Large intestine (tissue), 3 donors: Measurements from ENCODE around the gene APBB2. TPM values are rescaled to one million over a fixed set of nuclear protein-coding genes. Genes with fewer than 3 reads are reported as not detected.

ENCODE experiments used
- DNase-seq, 2 donors: peaks; one replicate each; pipeline versions ENCODE4 v3.0.0 to v3.0.0-alpha.2; 2013
- H3K27ac ChIP-seq: one replicate; pipeline ENCODE4 v1.5.1; 2013; ENCODE audit warnings: low read length
- H3K27me3 ChIP-seq: 2 replicates; pipeline ENCODE4 v1.6.1; 2013; ENCODE audit warnings: low read length; ENCODE audit not compliant: control insufficient read depth, insufficient read depth
- H3K36me3 ChIP-seq: 2 replicates; pipeline ENCODE4 v1.6.1; 2013; ENCODE audit warnings: low read length; ENCODE audit not compliant: control insufficient read depth, insufficient read depth
- H3K4me1 ChIP-seq: one replicate; pipeline ENCODE4 v1.6.1; 2013; ENCODE audit warnings: low read length; ENCODE audit not compliant: control insufficient read depth, insufficient read depth
- H3K4me3 ChIP-seq: one replicate; pipeline ENCODE4 v1.5.1; 2013; ENCODE audit warnings: low read length
- H3K9me3 ChIP-seq: one replicate; pipeline ENCODE4 v1.6.1; 2013; ENCODE audit warnings: mild to moderate bottlenecking, low read depth, low read length, moderate library complexity; ENCODE audit not compliant: control insufficient read depth
- WGBS: methylation state at CpG from one replicate; pipeline ENCODE4 v1.1.5; 2013; ENCODE audit warnings: low lambda C conversion rate; ENCODE audit not compliant: insufficient coverage; 5-methylcytosine and 5-hydroxymethylcytosine counted together
- polyA plus RNA-seq: library from polyadenylated mRNA; unstranded; fragments of 120-200 nt; gene quantifications from one replicate; pipeline ENCODE4 v1.2.1, GENCODE V29; 2013

The APBB2 gene
- polyA plus RNA-seq, 1 donor: 26.6 TPM

- no peak overlapping the region for H3K4me3 ChIP-seq
- peaks cover 13% of the 10 kb centered on the region for H3K4me1 ChIP-seq
- 100% methylated on average over 1 of the region's 7 CpGs for WGBS
- H3K36me3 ChIP-seq: peaks cover 9% of the 10 kb centered on the region
- no peaks in the 10 kb centered on the region for H3K27me3 ChIP-seq
- no peaks in the 10 kb centered on the region for H3K9me3 ChIP-seq
- no peak for DNase-seq
- H3K27ac ChIP-seq: no peak overlapping the region
These were observed 340.0 kb downstream of the APBB2 start for GRCh38 chr4:40874331-40874730.

GRCh38 chr4:40871695-40872250 lies 342.6 kb downstream of the APBB2 start:
- H3K4me1 ChIP-seq: peaks cover 13% of the 10 kb centered on the region
- DNase-seq: no peak
- no peak overlapping the region for H3K27ac ChIP-seq
- H3K36me3 ChIP-seq: peaks cover 7% of the 10 kb centered on the region
- H3K27me3 ChIP-seq: no peaks in the 10 kb centered on the region
- 100% methylated on average over 1 of the region's 7 CpGs for WGBS
- H3K4me3 ChIP-seq: no peak overlapping the region
- no peaks in the 10 kb centered on the region for H3K9me3 ChIP-seq

- no peaks in the 10 kb centered on the region for H3K9me3 ChIP-seq
- WGBS: no CpG with 5 or more reads among the region's 4 CpGs
These were observed 344.2 kb downstream of the APBB2 start for GRCh38 chr4:40870150-40870549.

GRCh38 chr4:40865696-40866095 lies 348.6 kb downstream of the APBB2 start:
- Histone ChIP-seq H3K9me3 (no peaks in the 10 kb centered on the region), H3K27me3 (no peaks in the 10 kb centered on the region), H3K4me1 (no peaks in the 10 kb centered on the region), H3K27ac (no peak overlapping the region), H3K36me3 (peaks cover 3% of the 10 kb centered on the region), H3K4me3 (no peak overlapping the region)
- no peak for DNase-seq
- 100% methylated on average over 1 of the region's 8 CpGs for WGBS

More at GRCh38 chr4:40870150-40870549, 344.2 kb downstream of the APBB2 start:
- H3K36me3 ChIP-seq: peaks cover 7% of the 10 kb centered on the region
- H3K27ac ChIP-seq: no peak overlapping the region
- peaks cover 4% of the 10 kb centered on the region for H3K4me1 ChIP-seq
- no peaks in the 10 kb centered on the region for H3K27me3 ChIP-seq
- no peak for DNase-seq
- H3K4me3 ChIP-seq: no peak overlapping the region

GRCh38 chr4:40864531-40864930 lies 349.8 kb downstream of the APBB2 start:
- Histone ChIP-seq H3K4me1 (no peaks in the 10 kb centered on the region), H3K36me3 (peaks cover 3% of the 10 kb centered on the region), H3K27ac (no peak overlapping the region), H3K4me3 (no peak overlapping the region), H3K27me3 (no peaks in the 10 kb centered on the region), H3K9me3 (no peaks in the 10 kb centered on the region)
- WGBS: 100% methylated on average over 1 of the region's 4 CpGs
- DNase-seq: no peak

GRCh38 chr4:40858962-40859361 lies 355.4 kb downstream of the APBB2 start:
- Histone ChIP-seq H3K36me3 (peaks cover 3% of the 10 kb centered on the region), H3K9me3 (no peaks in the 10 kb centered on the region), H3K27ac (no peak overlapping the region), H3K27me3 (peaks cover 5% of the 10 kb centered on the region), H3K4me3 (no peak overlapping the region), H3K4me1 (no peaks in the 10 kb centered on the region)
- WGBS: no CpG with 5 or more reads among the region's 2 CpGs
- no peak for DNase-seq

- H3K36me3 ChIP-seq: no peaks in the 10 kb centered on the region
- H3K27ac ChIP-seq: no peak overlapping the region
- peaks cover 5% of the 10 kb centered on the region for H3K27me3 ChIP-seq
- no peak overlapping the region for H3K4me3 ChIP-seq
- no CpG with 5 or more reads among the region's 2 CpGs for WGBS
- H3K4me1 ChIP-seq: no peaks in the 10 kb centered on the region
- DNase-seq: no peak
- H3K9me3 ChIP-seq: no peaks in the 10 kb centered on the region
These were observed 356.4 kb downstream of the APBB2 start for GRCh38 chr4:40857956-40858355.

- DNase-seq: peak; percentile 45 to 78
- WGBS: no CpG with 5 or more reads among the region's 51 CpGs
- Histone ChIP-seq H3K9me3 (no peaks in the 10 kb centered on the region), H3K4me3 (peak overlapping the region; percentile 42), H3K4me1 (no peaks in the 10 kb centered on the region), H3K27me3 (peaks cover 5% of the 10 kb centered on the region), H3K36me3 (no peaks in the 10 kb centered on the region), H3K27ac (no peak overlapping the region)
These were observed 357.4 kb downstream of the APBB2 start for GRCh38 chr4:40856840-40857362.

GRCh38 chr4:40856277-40856839 lies 358.0 kb downstream of the APBB2 start:
- no peak overlapping the region for H3K27ac ChIP-seq

GRCh38 chr4:40850496-40850895 lies 363.8 kb downstream of the APBB2 start:
- Histone ChIP-seq H3K27me3 (no peaks in the 10 kb centered on the region), H3K27ac (no peak overlapping the region), H3K9me3 (no peaks in the 10 kb centered on the region), H3K36me3 (no peaks in the 10 kb centered on the region), H3K4me3 (no peak overlapping the region), H3K4me1 (no peaks in the 10 kb centered on the region)
- WGBS: no CpG with 5 or more reads among the region's 4 CpGs
- DNase-seq: no peak

More at GRCh38 chr4:40856277-40856839, 358.0 kb downstream of the APBB2 start:
- Histone ChIP-seq H3K9me3 (no peaks in the 10 kb centered on the region), H3K36me3 (no peaks in the 10 kb centered on the region), H3K4me1 (no peaks in the 10 kb centered on the region), H3K27me3 (peaks cover 5% of the 10 kb centered on the region), H3K4me3 (peak overlapping the region; percentile 42)
- 79% methylated on average over 2 of the region's 16 CpGs for WGBS
- no peak for DNase-seq

GRCh38 chr4:40848940-40849339 lies 365.4 kb downstream of the APBB2 start:
- H3K9me3 ChIP-seq: no peaks in the 10 kb centered on the region
- no peaks in the 10 kb centered on the region for H3K36me3 ChIP-seq
- H3K4me3 ChIP-seq: no peak overlapping the region
- H3K27ac ChIP-seq: no peak overlapping the region
- no peaks in the 10 kb centered on the region for H3K4me1 ChIP-seq
- DNase-seq: no peak
- 100% methylated on average over 1 of the region's 3 CpGs for WGBS
- H3K27me3 ChIP-seq: no peaks in the 10 kb centered on the region
